ENCODE results near the gene SHB.

The SHB gene

GRCh38 chr9:37929441-37929895, 139.6 kb downstream of the SHB start:
- DNase-seq (ENCODE audit: low spot score): no peak
- no peak for TF ChIP-seq CTCF (IDR thresholded peaks at IDR 0.05; ENCODE audit: extremely low read depth, missing control alignments)

- TF ChIP-seq CTCF (IDR thresholded peaks at IDR 0.05; ENCODE audit: extremely low read depth, missing control alignments): no peak
- no peak for DNase-seq (ENCODE audit: low spot score)
These were observed 140.2 kb downstream of the SHB start for GRCh38 chr9:37928552-37929430.

- TF ChIP-seq CTCF (IDR thresholded peaks at IDR 0.05; ENCODE audit: extremely low read depth, missing control alignments): no peak
- no peak for DNase-seq (ENCODE audit: low spot score)
These were observed 141.2 kb downstream of the SHB start for GRCh38 chr9:37927601-37928551.

GRCh38 chr9:37927132-37927531, 141.9 kb downstream of the SHB start:
- no peak for DNase-seq (ENCODE audit: low spot score)
- no peak for TF ChIP-seq CTCF (IDR thresholded peaks at IDR 0.05; ENCODE audit: extremely low read depth, missing control alignments)

GRCh38 chr9:37926737-37927118, 142.3 kb downstream of the SHB start:
- TF ChIP-seq CTCF (IDR thresholded peaks at IDR 0.05; ENCODE audit: extremely low read depth, missing control alignments): no peak

GRCh38 chr9:37925786-37926736, 143.0 kb downstream of the SHB start:
- DNase-seq (ENCODE audit: low spot score): no peak
- no peak for TF ChIP-seq CTCF (IDR thresholded peaks at IDR 0.05; ENCODE audit: extremely low read depth, missing control alignments)

More at GRCh38 chr9:37926737-37927118, 142.3 kb downstream of the SHB start:
- no peak for DNase-seq (ENCODE audit: low spot score)
